Stimulated activated CD8-positive, alpha-beta memory T cell treated with anti-CD3 and anti-CD28 coated beads, Interleukin-12 subunit alpha, Interleukin-12 subunit beta, amount 100 ng/mL, for 1 hour (primary cell): Measurements from ENCODE around the gene NPAS1.
"Not testable (repeated sequence)": the region's sequence is repeated elsewhere in the genome, so short reads cannot be mapped to it uniquely, and the experiment has no call there.

Source experiments
- DNase-seq: peaks from one replicate; pipeline ENCODE4 v3.0.0-alpha.2; 2020; ENCODE audit warnings: low read depth

The NPAS1 gene

GRCh38 chr19:46992699-46993535, 26.7 kb upstream of the NPAS1 start:
- no peak for DNase-seq

- DNase-seq: no peak
Measured at GRCh38 chr19:46993622-46994021, 26.0 kb upstream of the NPAS1 start.

- no peak for DNase-seq
Measured at GRCh38 chr19:46994141-46994686, 25.4 kb upstream of the NPAS1 start.

GRCh38 chr19:46995492-46995891, 24.1 kb upstream of the NPAS1 start:
- no peak for DNase-seq

GRCh38 chr19:46998445-46999125, 21.1 kb upstream of the NPAS1 start:
- DNase-seq: no peak

GRCh38 chr19:46999377-46999776, 20.3 kb upstream of the NPAS1 start:
- DNase-seq: no peak

- DNase-seq: no peak
Measured at GRCh38 chr19:46999878-47000277, 19.8 kb upstream of the NPAS1 start.

GRCh38 chr19:47000373-47000772, 19.3 kb upstream of the NPAS1 start:
- DNase-seq: no peak

GRCh38 chr19:47001584-47001983, 18.1 kb upstream of the NPAS1 start:
- DNase-seq: no peak

GRCh38 chr19:47002106-47002766, 17.4 kb upstream of the NPAS1 start:
- no peak for DNase-seq

- DNase-seq: no peak
Measured at GRCh38 chr19:47002853-47003610, 16.6 kb upstream of the NPAS1 start.

- DNase-seq: no peak
Measured at GRCh38 chr19:47003611-47004465, 15.8 kb upstream of the NPAS1 start.

- DNase-seq: no peak
Measured at GRCh38 chr19:47005164-47005641, 14.4 kb upstream of the NPAS1 start.

GRCh38 chr19:47005873-47006272, 13.8 kb upstream of the NPAS1 start:
- DNase-seq: no peak

GRCh38 chr19:47006496-47006895, 13.1 kb upstream of the NPAS1 start:
- no peak for DNase-seq

- not testable (repeated sequence) for DNase-seq
Measured at GRCh38 chr19:47010549-47010948, 9.1 kb upstream of the NPAS1 start.

- DNase-seq: no peak
Measured at GRCh38 chr19:47012617-47013016, 7.0 kb upstream of the NPAS1 start.

- no peak for DNase-seq
Measured at GRCh38 chr19:47013041-47013517, 6.6 kb upstream of the NPAS1 start.

- DNase-seq: no peak
Measured at GRCh38 chr19:47018923-47019322, 714 bp upstream of the NPAS1 start.

GRCh38 chr19:47020132-47020805, 632 bp downstream of the NPAS1 start:
- no peak for DNase-seq
